Activated T-helper 17 cell treated with anti-CD3 and anti-CD28 coated beads, Interleukin-2, amount 50 U/mL, for 72 hours (primary cell): ENCODE data around the gene PHF14. TPM values are rescaled to one million over a fixed set of nuclear protein-coding genes. Genes with fewer than 3 reads are reported as not detected.

ENCODE experiments used
- ATAC-seq: fragments of 150-1000 bp; cut with Tn5 transposase; replicated peaks from 2 replicates; pipeline ENCODE4 v1.10.0; 2021; ENCODE audit warnings: mild to moderate bottlenecking, moderate library complexity
- H3K27ac Mint-ChIP-seq: one replicate; pipeline ENCODE4 v1.8.0; 2022; ENCODE audit warnings: mixed read lengths
- H3K27me3 Mint-ChIP-seq: one replicate; pipeline ENCODE4 v1.8.0; 2022; ENCODE audit warnings: mixed read lengths
- H3K36me3 Mint-ChIP-seq: one replicate; pipeline ENCODE4 v1.8.0; 2022; ENCODE audit warnings: low read depth, mild to moderate bottlenecking, mixed read lengths
- H3K4me1 Mint-ChIP-seq: one replicate; pipeline ENCODE4 v1.8.0; 2022; ENCODE audit warnings: mixed read lengths
- H3K4me3 Mint-ChIP-seq: one replicate; pipeline ENCODE4 v1.8.0; 2022; ENCODE audit warnings: mild to moderate bottlenecking, mixed read lengths
- H3K9me3 Mint-ChIP-seq: one replicate; pipeline ENCODE4 v1.8.0; 2022; ENCODE audit warnings: mixed read lengths
- total RNA-seq, 2 donors: library from RNA; stranded (reverse); gene quantifications; one replicate each; pipeline ENCODE4 v1.2.3, GENCODE V29; 2022

The PHF14 gene
- total RNA-seq, 2 donors from 2014 or later: 31.9 to 45.5 TPM

- no peaks in the 10 kb centered on the region for H3K9me3 Mint-ChIP-seq
Measured at GRCh38 chr7:11109659-11110058, 136.0 kb downstream of the PHF14 start.

GRCh38 chr7:11120068-11120664 lies 146.5 kb downstream of the PHF14 start:
- peak; percentile 42 for ATAC-seq
- Mint-ChIP-seq H3K27me3 (no peaks in the 10 kb centered on the region), H3K27ac (peak overlapping the region; percentile 60), H3K4me1 (peaks cover 4% of the 10 kb centered on the region), H3K9me3 (no peaks in the 10 kb centered on the region), H3K4me3 (no peak overlapping the region), H3K36me3 (peaks cover 47% of the 10 kb centered on the region)

More at GRCh38 chr7:11109659-11110058, 136.0 kb downstream of the PHF14 start:
- Mint-ChIP-seq H3K27me3 (no peaks in the 10 kb centered on the region), H3K36me3 (peaks cover 23% of the 10 kb centered on the region), H3K27ac (no peak overlapping the region), H3K4me3 (no peak overlapping the region), H3K4me1 (no peaks in the 10 kb centered on the region)
- no peak for ATAC-seq

- no peaks in the 10 kb centered on the region for H3K9me3 Mint-ChIP-seq
- no peak overlapping the region for H3K4me3 Mint-ChIP-seq
- H3K27ac Mint-ChIP-seq: peak overlapping the region; percentile 71
- peaks cover 4% of the 10 kb centered on the region for H3K4me1 Mint-ChIP-seq
- peak; percentile 74 for ATAC-seq
- H3K27me3 Mint-ChIP-seq: no peaks in the 10 kb centered on the region
- H3K36me3 Mint-ChIP-seq: peaks cover 41% of the 10 kb centered on the region
Measured at GRCh38 chr7:11120675-11121220, 147.1 kb downstream of the PHF14 start.

- Mint-ChIP-seq H3K4me3 (no peak overlapping the region), H3K4me1 (peaks cover 24% of the 10 kb centered on the region), H3K27ac (no peak overlapping the region), H3K9me3 (no peaks in the 10 kb centered on the region), H3K36me3 (peaks cover 31% of the 10 kb centered on the region), H3K27me3 (no peaks in the 10 kb centered on the region)
- ATAC-seq: no peak
Measured at GRCh38 chr7:11124856-11125559, 151.3 kb downstream of the PHF14 start.

- peaks cover 33% of the 10 kb centered on the region for H3K36me3 Mint-ChIP-seq
- H3K4me3 Mint-ChIP-seq: peak overlapping the region; percentile 11
- H3K9me3 Mint-ChIP-seq: no peaks in the 10 kb centered on the region
- H3K4me1 Mint-ChIP-seq: peaks cover 20% of the 10 kb centered on the region
- peak overlapping the region; percentile 10 for H3K27ac Mint-ChIP-seq
- ATAC-seq: peak; percentile 61
- H3K27me3 Mint-ChIP-seq: no peaks in the 10 kb centered on the region
Measured at GRCh38 chr7:11127114-11127785, 153.6 kb downstream of the PHF14 start.

- Mint-ChIP-seq H3K9me3 (no peaks in the 10 kb centered on the region), H3K4me1 (peaks cover 20% of the 10 kb centered on the region), H3K27me3 (no peaks in the 10 kb centered on the region), H3K4me3 (no peak overlapping the region), H3K27ac (peak overlapping the region; percentile 10), H3K36me3 (peaks cover 32% of the 10 kb centered on the region)
- ATAC-seq: no peak
Measured at GRCh38 chr7:11127988-11128387, 154.3 kb downstream of the PHF14 start.

GRCh38 chr7:11128498-11128897 lies 154.8 kb downstream of the PHF14 start:
- Mint-ChIP-seq H3K36me3 (peaks cover 32% of the 10 kb centered on the region), H3K9me3 (no peaks in the 10 kb centered on the region), H3K27me3 (no peaks in the 10 kb centered on the region), H3K4me3 (no peak overlapping the region), H3K27ac (peak overlapping the region; percentile 10), H3K4me1 (peaks cover 20% of the 10 kb centered on the region)
- no peak for ATAC-seq

GRCh38 chr7:11130012-11130411 lies 156.3 kb downstream of the PHF14 start:
- H3K9me3 Mint-ChIP-seq: no peaks in the 10 kb centered on the region
- no peaks in the 10 kb centered on the region for H3K27me3 Mint-ChIP-seq
- ATAC-seq: peak; percentile 83
- H3K4me1 Mint-ChIP-seq: peaks cover 20% of the 10 kb centered on the region
- no peak overlapping the region for H3K27ac Mint-ChIP-seq
- H3K36me3 Mint-ChIP-seq: peaks cover 39% of the 10 kb centered on the region
- no peak overlapping the region for H3K4me3 Mint-ChIP-seq

GRCh38 chr7:11130601-11131000 lies 156.9 kb downstream of the PHF14 start:
- Mint-ChIP-seq H3K4me1 (peaks cover 20% of the 10 kb centered on the region), H3K27ac (no peak overlapping the region), H3K4me3 (no peak overlapping the region), H3K27me3 (no peaks in the 10 kb centered on the region), H3K36me3 (peaks cover 44% of the 10 kb centered on the region), H3K9me3 (no peaks in the 10 kb centered on the region)
- no peak for ATAC-seq

GRCh38 chr7:11133436-11133959 lies 159.8 kb downstream of the PHF14 start:
- Mint-ChIP-seq H3K27me3 (no peaks in the 10 kb centered on the region), H3K27ac (no peak overlapping the region), H3K9me3 (no peaks in the 10 kb centered on the region), H3K4me3 (no peak overlapping the region), H3K4me1 (no peaks in the 10 kb centered on the region), H3K36me3 (peaks cover 46% of the 10 kb centered on the region)
- no peak for ATAC-seq

- Mint-ChIP-seq H3K27me3 (no peaks in the 10 kb centered on the region), H3K4me1 (no peaks in the 10 kb centered on the region), H3K27ac (no peak overlapping the region), H3K4me3 (no peak overlapping the region), H3K9me3 (no peaks in the 10 kb centered on the region), H3K36me3 (peaks cover 35% of the 10 kb centered on the region)
- ATAC-seq: no peak
Measured at GRCh38 chr7:11135573-11135972, 161.9 kb downstream of the PHF14 start.

GRCh38 chr7:11141541-11141940 lies 167.9 kb downstream of the PHF14 start:
- Mint-ChIP-seq H3K4me3 (no peak overlapping the region), H3K27ac (no peak overlapping the region), H3K36me3 (peaks cover 7% of the 10 kb centered on the region), H3K27me3 (no peaks in the 10 kb centered on the region), H3K4me1 (no peaks in the 10 kb centered on the region), H3K9me3 (no peaks in the 10 kb centered on the region)
- no peak for ATAC-seq

GRCh38 chr7:11153694-11154093 lies 180.0 kb downstream of the PHF14 start:
- no peaks in the 10 kb centered on the region for H3K4me1 Mint-ChIP-seq
- H3K27ac Mint-ChIP-seq: no peak overlapping the region
- no peak for ATAC-seq
- H3K27me3 Mint-ChIP-seq: no peaks in the 10 kb centered on the region
- peaks cover 8% of the 10 kb centered on the region for H3K36me3 Mint-ChIP-seq
- H3K9me3 Mint-ChIP-seq: no peaks in the 10 kb centered on the region
- no peak overlapping the region for H3K4me3 Mint-ChIP-seq

GRCh38 chr7:11155883-11156282 lies 182.2 kb downstream of the PHF14 start:
- Mint-ChIP-seq H3K9me3 (no peaks in the 10 kb centered on the region), H3K36me3 (no peaks in the 10 kb centered on the region), H3K4me3 (no peak overlapping the region), H3K27me3 (no peaks in the 10 kb centered on the region), H3K27ac (no peak overlapping the region), H3K4me1 (no peaks in the 10 kb centered on the region)
- ATAC-seq: no peak
